ENCODE results near the gene ESPN. TPM values are rescaled to one million over a fixed set of nuclear protein-coding genes. Genes with fewer than 3 reads are reported as not detected.

ESPN gene
- total and polyA plus RNA-seq, 2 of the 4 experiments (the other 2 are of a cell fraction), result under 0.01 to 0.02 TPM

- WGBS, 2 experiments (ENCODE audit: extremely low coverage in 2 of 2, insufficient read length in 1 of 2), result no CpG with 5 or more reads among the region's 21 CpGs
- H4K91ac ChIP-seq (ENCODE audit: insufficient read depth, low read depth, low read length), result no peak overlapping the region
- dilution Hi-C loops (cut with HindIII; ENCODE audit: low sequenced_read_pairs, unreplicated experiment), result no loop called here
Measured at GRCh38 chr1:6443339-6444115, 19.0 kb downstream of the ESPN start.

More at GRCh38 chr1:6443339-6444115, 19.0 kb downstream of the ESPN start:
- in situ Hi-C loops (cut with MboI; ENCODE audit: low sequenced_read_pairs) (no loop called here), intact Hi-C loops (cut with micrococcal nuclease) (no loop called here)
- ATAC-seq (ENCODE audit: low read depth), result no peak
- Histone ChIP-seq H3K18ac (ENCODE audit: low read depth, low read length) (no peak overlapping the region), H2BK120ac (ENCODE audit: low read depth, low read length) (no peak overlapping the region), H4K8ac (ENCODE audit: low read depth in 2 of 2, low read length in 2 of 2) (no peak overlapping the region), H3K4me1 (ENCODE audit: control insufficient read depth, insufficient read depth, low read length) (peaks cover 1% of the 10 kb centered on the region; the same call in 1 of the 2 replicates), H2AK9ac (replicated peaks; ENCODE audit: low read depth, low read length, poor library complexity) (no peak overlapping the region), H3K9me3 (ENCODE audit: control insufficient read depth, insufficient read depth, low read length) (no peaks in the 10 kb centered on the region), H3K9me1 (ENCODE audit: insufficient read depth, low read length) (no peaks in the 10 kb centered on the region; the same call in 1 of the 2 replicates), H3K14ac (replicated peaks; ENCODE audit: low read depth, low read length) (no peak overlapping the region), H3K79me1 (ENCODE audit: low read depth in 1 of 2, low read length in 2 of 2) (no peaks in the 10 kb centered on the region), H3K27me3 (ENCODE audit: control insufficient read depth, insufficient read depth, low read length) (peaks cover 56% of the 10 kb centered on the region), H3K27ac (ENCODE audit: insufficient read depth, low read length) (no peak overlapping the region), H3K9ac (ENCODE audit: low read depth, low read length) (no peak overlapping the region), H4K20me1 (ENCODE audit: insufficient read depth, low read length) (no peaks in the 10 kb centered on the region), H3K4ac (ENCODE audit: low read depth, low read length) (no peak overlapping the region), H3K4me2 (ENCODE audit: low read depth, low read length) (no peak overlapping the region), H2BK5ac (ENCODE audit: low read depth, low read length, poor library complexity, severe bottlenecking) (no peak overlapping the region), H2AFZ (replicated peaks; ENCODE audit: low read length, poor library complexity) (no peak overlapping the region), H3K36me3 (ENCODE audit: control insufficient read depth, insufficient read depth, low read length) (no peaks in the 10 kb centered on the region), H3K56ac (ENCODE audit: extremely low read depth, insufficient read depth, low read length) (no peak overlapping the region), H4K5ac (ENCODE audit: low read depth, low read length) (no peak overlapping the region), H2BK15ac (ENCODE audit: low read depth, low read length) (no peak overlapping the region), H3K23ac (ENCODE audit: low read depth, low read length) (no peak overlapping the region), H3K4me3 (ENCODE audit: insufficient read depth, low read depth, low read length) (no peak overlapping the region), H2BK20ac (ENCODE audit: low read depth, low read length) (no peak overlapping the region), H2AK5ac (ENCODE audit: low read depth, low read length) (no peak overlapping the region)
- no TSS peak for BruUV-seq (replicated peaks)
- no peak for DNase-seq
- CTCF ChIA-PET, result interaction anchor here (0.6 kb wide), 1 partner anchor 36 kb away, joined by 5 read pairs; no protein-coding TSS in a partner anchor
- no peak for TF ChIP-seq ELK1 (IDR thresholded peaks at IDR 0.05; ENCODE audit: borderline replicate concordance, low read depth, low read length)
- no peak for TF ChIP-seq USF2 (IDR thresholded peaks at IDR 0.05; ENCODE audit: low read depth, low read length)
- no peak for TF ChIP-seq POLR2A (IDR thresholded peaks at IDR 0.05; ENCODE audit: low read depth, low read length)
- TF ChIP-seq CHD1 (IDR thresholded peaks at IDR 0.05; ENCODE audit: low read depth, low read length), result no peak
- no peak for TF ChIP-seq MAZ (IDR thresholded peaks at IDR 0.05; ENCODE audit: borderline replicate concordance, low read depth, low read length)
- TF ChIP-seq FOS (IDR thresholded peaks at IDR 0.05; ENCODE audit: low read depth, low read length), result no peak
- no peak for TF ChIP-seq MAFK (IDR thresholded peaks at IDR 0.05; ENCODE audit: low read depth, low read length)
- TF ChIP-seq SMC3 (IDR thresholded peaks at IDR 0.05; ENCODE audit: low read depth, low read length), result no peak
- POLR2A ChIA-PET (ENCODE audit: unreplicated experiment), result no interaction called here
